ENCODE results near the gene COL1A2.

Gene COL1A2

DNA sequence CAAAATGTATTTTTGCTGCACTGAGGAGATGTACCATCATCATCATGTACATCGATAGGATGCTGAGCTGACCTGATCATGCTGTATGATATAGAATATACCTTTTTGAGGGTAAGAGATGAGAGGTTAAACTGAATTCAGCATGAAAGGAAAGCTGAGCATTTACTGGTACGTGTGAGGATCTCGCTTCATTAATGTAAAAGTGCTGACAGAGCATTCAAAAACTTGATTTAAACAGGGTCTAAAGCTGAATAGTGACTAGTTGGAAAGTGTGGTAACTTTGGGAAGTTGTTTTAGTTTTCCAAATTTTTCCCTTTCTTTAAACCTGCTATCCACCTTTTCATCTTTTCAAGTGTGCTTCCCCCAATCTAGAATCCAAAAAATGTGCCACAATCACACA is 28.5 kb upstream of the COL1A2 start:
- WGBS, 2 donors (ENCODE audit: extremely low coverage in 2 of 2, insufficient read length in 2 of 2, insufficient replicate concordance in 1 of 2) = no CpG with 5 or more reads among the region's 3 CpGs
- Histone ChIP-seq H3K23ac (ENCODE audit: low read depth, low read length, poor library complexity) (no peak overlapping the region), H3K36me3 (replicated peaks in 1 of 2; ENCODE audit: control insufficient read depth in 2 of 2, insufficient read depth in 2 of 2, low read length in 2 of 2) (no peaks in the 10 kb centered on the region), H4K91ac (ENCODE audit: low read depth, low read length, poor library complexity) (no peak overlapping the region), H3K9me3 (replicated peaks in 1 of 2; ENCODE audit: control insufficient read depth in 2 of 2, insufficient read depth in 1 of 2, low read depth in 1 of 2, low read length in 2 of 2) (peaks cover 0 to 10% of the 10 kb centered on the region in 2 donors), H3K79me1 (ENCODE audit: low read depth, low read length) (no peaks in the 10 kb centered on the region), H3K4ac (ENCODE audit: low read length) (no peak overlapping the region), H2AFZ (ENCODE audit: low read length) (no peak overlapping the region), H2BK15ac (ENCODE audit: low read length) (no peak overlapping the region), H3K4me2 (ENCODE audit: insufficient read depth, low read length, poor library complexity, severe bottlenecking) (no peak overlapping the region), H2AK5ac (ENCODE audit: low read depth, low read length) (no peak overlapping the region), H2BK5ac (ENCODE audit: low read length) (no peak overlapping the region), H3K9ac (ENCODE audit: low read depth, low read length, poor library complexity) (no peak overlapping the region), H3K27me3 (ENCODE audit: control insufficient read depth in 3 of 3, insufficient read depth in 3 of 3, low read depth in 1 of 3, low read length in 3 of 3) (no peaks in the 10 kb centered on the region), H4K8ac (ENCODE audit: low read depth, low read length) (no peak overlapping the region), H3K18ac (ENCODE audit: low read length) (no peak overlapping the region), H3K4me3 (ENCODE audit: low read length in 2 of 2) (no peak overlapping the region), H2BK12ac (ENCODE audit: low read length) (no peak overlapping the region), H3K4me1 (ENCODE audit: control insufficient read depth in 2 of 2, insufficient read depth in 1 of 2, low read depth in 1 of 2, low read length in 2 of 2) (peaks cover 2 to 11% of the 10 kb centered on the region in 2 donors), H3K14ac (ENCODE audit: low read length) (no peak overlapping the region), H2BK120ac (ENCODE audit: low read depth, low read length) (no peak overlapping the region), H3K27ac (replicated peaks; ENCODE audit: low read length) (no peak overlapping the region)
- no peak for DNase-seq (ENCODE audit: low spot score)

- DNase-seq (ENCODE audit: low spot score) = no peak
- H3K27ac ChIP-seq (replicated peaks; ENCODE audit: low read length) = no peak overlapping the region
- no CpG with 5 or more reads among the region's 4 CpGs for WGBS, 2 donors (ENCODE audit: extremely low coverage in 2 of 2, insufficient read length in 2 of 2, insufficient replicate concordance in 1 of 2)
Observed at GRCh38 chr7:94366832-94367231, 27.9 kb upstream of the COL1A2 start.

DNA sequence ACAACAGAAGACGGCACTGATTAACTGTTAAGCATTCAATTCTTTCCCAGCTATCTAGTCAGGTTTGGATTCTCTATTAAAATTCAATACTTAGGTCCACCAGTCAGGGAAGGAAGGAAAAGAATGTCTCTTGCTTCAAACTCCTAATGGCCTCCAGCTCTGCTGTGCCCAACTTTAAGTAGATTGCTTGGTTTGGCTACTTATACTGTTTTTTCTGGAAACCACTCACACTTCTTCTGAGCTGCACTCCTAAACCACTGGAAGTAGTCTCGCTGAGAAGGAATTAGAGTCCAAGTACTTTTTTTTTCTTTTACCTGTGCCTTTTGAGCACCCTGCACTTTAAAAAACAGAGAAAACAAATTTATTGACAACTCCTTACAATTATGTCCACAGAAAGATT is 26.7 kb upstream of the COL1A2 start:
- H3K36me3 ChIP-seq (replicated peaks in 1 of 2; ENCODE audit: control insufficient read depth in 2 of 2, insufficient read depth in 2 of 2, low read length in 2 of 2) = no peaks in the 10 kb centered on the region
- no CpG with 5 or more reads among the region's 2 CpGs for WGBS, 2 donors (ENCODE audit: extremely low coverage in 2 of 2, insufficient read length in 2 of 2, insufficient replicate concordance in 1 of 2)
- no peaks in the 10 kb centered on the region for H3K79me1 ChIP-seq (ENCODE audit: low read depth, low read length)
- no peak overlapping the region for H3K9ac ChIP-seq (ENCODE audit: low read depth, low read length, poor library complexity)
- H2BK15ac ChIP-seq (ENCODE audit: low read length) = no peak overlapping the region
- H4K8ac ChIP-seq (ENCODE audit: low read depth, low read length) = no peak overlapping the region
- DNase-seq (ENCODE audit: low spot score) = no peak
- H4K91ac ChIP-seq (ENCODE audit: low read depth, low read length, poor library complexity) = no peak overlapping the region
- H3K4ac ChIP-seq (ENCODE audit: low read length) = no peak overlapping the region
- no peak overlapping the region for H3K18ac ChIP-seq (ENCODE audit: low read length)
- H3K27me3 ChIP-seq (ENCODE audit: control insufficient read depth in 3 of 3, insufficient read depth in 3 of 3, low read depth in 1 of 3, low read length in 3 of 3) = no peaks in the 10 kb centered on the region
- no peak overlapping the region for H3K27ac ChIP-seq (replicated peaks; ENCODE audit: low read length)
- H2AFZ ChIP-seq (ENCODE audit: low read length) = peak overlapping the region; percentile 37
- H3K9me3 ChIP-seq (replicated peaks in 1 of 2; ENCODE audit: control insufficient read depth in 2 of 2, insufficient read depth in 1 of 2, low read depth in 1 of 2, low read length in 2 of 2) = peaks cover 0 to 17% of the 10 kb centered on the region in 2 donors
- H2AK5ac ChIP-seq (ENCODE audit: low read depth, low read length) = no peak overlapping the region
- peaks cover 2 to 11% of the 10 kb centered on the region in 2 donors for H3K4me1 ChIP-seq (ENCODE audit: control insufficient read depth in 2 of 2, insufficient read depth in 1 of 2, low read depth in 1 of 2, low read length in 2 of 2)
- H2BK5ac ChIP-seq (ENCODE audit: low read length) = no peak overlapping the region
- H3K4me2 ChIP-seq (ENCODE audit: insufficient read depth, low read length, poor library complexity, severe bottlenecking) = no peak overlapping the region
- no peak overlapping the region for H2BK12ac ChIP-seq (ENCODE audit: low read length)
- H2BK120ac ChIP-seq (ENCODE audit: low read depth, low read length) = no peak overlapping the region
- no peak overlapping the region for H3K4me3 ChIP-seq (ENCODE audit: low read length in 2 of 2)
- no peak overlapping the region for H3K23ac ChIP-seq (ENCODE audit: low read depth, low read length, poor library complexity)
- H3K14ac ChIP-seq (ENCODE audit: low read length) = no peak overlapping the region

More at GRCh38 chr7:94366832-94367231, 27.9 kb upstream of the COL1A2 start:
- H3K36me3 ChIP-seq (replicated peaks in 1 of 2; ENCODE audit: control insufficient read depth in 2 of 2, insufficient read depth in 2 of 2, low read length in 2 of 2) = no peaks in the 10 kb centered on the region
- no peak overlapping the region for H4K91ac ChIP-seq (ENCODE audit: low read depth, low read length, poor library complexity)
- no peak overlapping the region for H3K18ac ChIP-seq (ENCODE audit: low read length)
- H2BK120ac ChIP-seq (ENCODE audit: low read depth, low read length) = no peak overlapping the region
- H3K4me3 ChIP-seq (ENCODE audit: low read length in 2 of 2) = no peak overlapping the region
- no peak overlapping the region for H2AFZ ChIP-seq (ENCODE audit: low read length)
- H3K79me1 ChIP-seq (ENCODE audit: low read depth, low read length) = no peaks in the 10 kb centered on the region
- no peaks in the 10 kb centered on the region for H3K27me3 ChIP-seq (ENCODE audit: control insufficient read depth in 3 of 3, insufficient read depth in 3 of 3, low read depth in 1 of 3, low read length in 3 of 3)
- H3K4me1 ChIP-seq (ENCODE audit: control insufficient read depth in 2 of 2, insufficient read depth in 1 of 2, low read depth in 1 of 2, low read length in 2 of 2) = peaks cover 2 to 11% of the 10 kb centered on the region in 2 donors
- H2BK15ac ChIP-seq (ENCODE audit: low read length) = no peak overlapping the region
- H3K23ac ChIP-seq (ENCODE audit: low read depth, low read length, poor library complexity) = no peak overlapping the region
- H2BK5ac ChIP-seq (ENCODE audit: low read length) = no peak overlapping the region
- H2BK12ac ChIP-seq (ENCODE audit: low read length) = no peak overlapping the region
- no peak overlapping the region for H3K4ac ChIP-seq (ENCODE audit: low read length)
- H3K4me2 ChIP-seq (ENCODE audit: insufficient read depth, low read length, poor library complexity, severe bottlenecking) = no peak overlapping the region
- no peak overlapping the region for H4K8ac ChIP-seq (ENCODE audit: low read depth, low read length)
- H3K9ac ChIP-seq (ENCODE audit: low read depth, low read length, poor library complexity) = no peak overlapping the region
- H3K14ac ChIP-seq (ENCODE audit: low read length) = no peak overlapping the region
- H2AK5ac ChIP-seq (ENCODE audit: low read depth, low read length) = no peak overlapping the region
- peaks cover 0 to 13% of the 10 kb centered on the region in 2 donors for H3K9me3 ChIP-seq (replicated peaks in 1 of 2; ENCODE audit: control insufficient read depth in 2 of 2, insufficient read depth in 1 of 2, low read depth in 1 of 2, low read length in 2 of 2)

DNA sequence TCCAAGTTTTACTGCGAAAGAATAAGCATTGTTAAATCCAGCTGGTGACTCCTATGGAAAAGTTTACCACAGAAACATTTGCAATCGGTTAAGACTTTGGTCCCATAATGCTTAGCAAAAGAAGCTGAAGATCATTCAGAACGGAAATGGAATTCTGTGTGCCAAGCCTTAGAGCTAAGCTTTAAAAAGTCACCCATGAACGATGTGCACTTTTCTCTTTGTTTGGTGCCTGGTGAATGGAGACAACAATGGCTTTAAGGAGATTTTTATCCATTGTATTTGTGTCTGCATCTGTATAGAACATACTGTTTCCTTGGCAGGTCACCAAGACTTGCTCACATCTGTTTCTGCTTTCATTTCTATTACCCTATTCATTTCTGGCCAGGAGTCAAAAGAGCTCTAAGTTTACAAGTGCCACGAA is 26.3 kb upstream of the COL1A2 start:
- Histone ChIP-seq H3K18ac (ENCODE audit: low read length) (no peak overlapping the region), H4K8ac (ENCODE audit: low read depth, low read length) (no peak overlapping the region), H2BK120ac (ENCODE audit: low read depth, low read length) (no peak overlapping the region), H2BK5ac (ENCODE audit: low read length) (no peak overlapping the region), H2AK5ac (ENCODE audit: low read depth, low read length) (no peak overlapping the region), H3K4me2 (ENCODE audit: insufficient read depth, low read length, poor library complexity, severe bottlenecking) (no peak overlapping the region), H3K4me3 (ENCODE audit: low read length in 2 of 2) (no peak overlapping the region), H3K9ac (ENCODE audit: low read depth, low read length, poor library complexity) (no peak overlapping the region), H2BK12ac (ENCODE audit: low read length) (no peak overlapping the region), H2AFZ (ENCODE audit: low read length) (peak overlapping the region; percentile 37), H2BK15ac (ENCODE audit: low read length) (no peak overlapping the region), H3K4me1 (ENCODE audit: control insufficient read depth in 2 of 2, insufficient read depth in 1 of 2, low read depth in 1 of 2, low read length in 2 of 2) (peaks cover 2 to 11% of the 10 kb centered on the region in 2 donors), H3K23ac (ENCODE audit: low read depth, low read length, poor library complexity) (no peak overlapping the region), H3K14ac (ENCODE audit: low read length) (no peak overlapping the region), H3K27ac (replicated peaks; ENCODE audit: low read length) (no peak overlapping the region), H3K9me3 (replicated peaks in 1 of 2; ENCODE audit: control insufficient read depth in 2 of 2, insufficient read depth in 1 of 2, low read depth in 1 of 2, low read length in 2 of 2) (peaks cover 0 to 13% of the 10 kb centered on the region in 2 donors), H4K91ac (ENCODE audit: low read depth, low read length, poor library complexity) (no peak overlapping the region), H3K27me3 (ENCODE audit: control insufficient read depth in 3 of 3, insufficient read depth in 3 of 3, low read depth in 1 of 3, low read length in 3 of 3) (no peaks in the 10 kb centered on the region), H3K79me1 (ENCODE audit: low read depth, low read length) (no peaks in the 10 kb centered on the region), H3K4ac (ENCODE audit: low read length) (no peak overlapping the region), H3K36me3 (replicated peaks in 1 of 2; ENCODE audit: control insufficient read depth in 2 of 2, insufficient read depth in 2 of 2, low read length in 2 of 2) (no peaks in the 10 kb centered on the region)
- WGBS, 2 donors (ENCODE audit: extremely low coverage in 2 of 2, insufficient read length in 2 of 2, insufficient replicate concordance in 1 of 2) = no CpG with 5 or more reads among the region's 5 CpGs
- DNase-seq (ENCODE audit: low spot score) = no peak

Data from neuronal stem cell (in vitro differentiated cells).